BLaER1 (cell line): ENCODE data around the gene SLC6A17.

Experiments used
- H3K27ac ChIP-seq: shearing (Covaris generic); formaldehyde crosslinking; 2 replicates; pipeline ENCODE4 v1.8.1; 2022
- H3K27me3 ChIP-seq: shearing (Covaris generic); formaldehyde crosslinking; 2 replicates; pipeline ENCODE4 v1.8.1; 2022
- H3K36me3 ChIP-seq: shearing (Covaris generic); formaldehyde crosslinking; 2 replicates; pipeline ENCODE4 v1.8.1; 2022
- H3K4me1 ChIP-seq: shearing (Covaris generic); formaldehyde crosslinking; 2 replicates; pipeline ENCODE4 v1.8.1; 2022
- H3K4me2 ChIP-seq: shearing (Covaris generic); formaldehyde crosslinking; 2 replicates; pipeline ENCODE4 v1.8.1; 2022
- H3K4me3 ChIP-seq: shearing (Covaris generic); formaldehyde crosslinking; 2 replicates; pipeline ENCODE4 v1.8.1; 2022
- H3K9ac ChIP-seq: shearing (Covaris generic); formaldehyde crosslinking; 2 replicates; pipeline ENCODE4 v1.8.1; 2022
- H3K9me3 ChIP-seq: shearing (Covaris generic); formaldehyde crosslinking; 2 replicates; pipeline ENCODE4 v1.8.1; 2022
- H4K20me1 ChIP-seq: shearing (Covaris generic); formaldehyde crosslinking; 2 replicates; pipeline ENCODE4 v1.8.1; 2022
- Cebpa-rat ChIP-seq: shearing (Covaris generic); IDR thresholded peaks from 2 replicates; pipeline ENCODE4 v1.8.1; 2022

Gene SLC6A17

GRCh38 chr1:110114784-110115183 is 35.5 kb upstream of the SLC6A17 start:
- Histone ChIP-seq H3K4me2 (no peak overlapping the region), H3K9ac (no peak overlapping the region), H3K4me1 (peaks cover under 1% of the 10 kb centered on the region; the same call in 1 of the 2 replicates), H3K4me3 (no peak overlapping the region), H3K36me3 (no peaks in the 10 kb centered on the region), H4K20me1 (no peaks in the 10 kb centered on the region), H3K9me3 (no peaks in the 10 kb centered on the region), H3K27ac (no peak overlapping the region), H3K27me3 (no peaks in the 10 kb centered on the region)
- TF ChIP-seq Cebpa-rat: no peak

GRCh38 chr1:110118636-110119396 is 31.5 kb upstream of the SLC6A17 start:
- no peak overlapping the region for H3K4me2 ChIP-seq
- no peak overlapping the region for H3K9ac ChIP-seq
- H4K20me1 ChIP-seq: no peaks in the 10 kb centered on the region
- H3K4me1 ChIP-seq: peaks cover 5% of the 10 kb centered on the region; the same call in 1 of the 2 replicates
- no peak overlapping the region for H3K4me3 ChIP-seq
- TF ChIP-seq Cebpa-rat: no peak
- H3K27me3 ChIP-seq: no peaks in the 10 kb centered on the region
- H3K9me3 ChIP-seq: peaks cover 18% of the 10 kb centered on the region
- H3K36me3 ChIP-seq: no peaks in the 10 kb centered on the region
- H3K27ac ChIP-seq: no peak overlapping the region

GRCh38 chr1:110119843-110120242 is 30.5 kb upstream of the SLC6A17 start:
- peaks cover 26% of the 10 kb centered on the region for H3K9me3 ChIP-seq
- H3K4me3 ChIP-seq: no peak overlapping the region
- H3K4me1 ChIP-seq: peaks cover 5% of the 10 kb centered on the region; the same call in 1 of the 2 replicates
- H3K27ac ChIP-seq: no peak overlapping the region
- H4K20me1 ChIP-seq: no peaks in the 10 kb centered on the region
- no peak overlapping the region for H3K9ac ChIP-seq
- H3K36me3 ChIP-seq: no peaks in the 10 kb centered on the region
- H3K27me3 ChIP-seq: no peaks in the 10 kb centered on the region
- no peak overlapping the region; the same call in 1 of the 2 replicates for H3K4me2 ChIP-seq
- TF ChIP-seq Cebpa-rat: no peak

- no peak overlapping the region for H3K27ac ChIP-seq
- no peaks in the 10 kb centered on the region for H4K20me1 ChIP-seq
- H3K9me3 ChIP-seq: peaks cover 30% of the 10 kb centered on the region
- H3K4me3 ChIP-seq: no peak overlapping the region
- peaks cover 5% of the 10 kb centered on the region; the same call in 1 of the 2 replicates for H3K4me1 ChIP-seq
- no peaks in the 10 kb centered on the region for H3K36me3 ChIP-seq
- TF ChIP-seq Cebpa-rat: no peak
- H3K9ac ChIP-seq: no peak overlapping the region
- no peak overlapping the region for H3K4me2 ChIP-seq
- H3K27me3 ChIP-seq: no peaks in the 10 kb centered on the region
These were observed 29.2 kb upstream of the SLC6A17 start for GRCh38 chr1:110120960-110121561.

- H3K4me1 ChIP-seq: peaks cover 11% of the 10 kb centered on the region
- no peak overlapping the region for H3K27ac ChIP-seq
- no peak overlapping the region for H3K4me2 ChIP-seq
- no peaks in the 10 kb centered on the region for H3K36me3 ChIP-seq
- no peak overlapping the region for H3K9ac ChIP-seq
- H3K27me3 ChIP-seq: no peaks in the 10 kb centered on the region
- H3K4me3 ChIP-seq: no peak overlapping the region
- TF ChIP-seq Cebpa-rat: no peak
- peaks cover 38% of the 10 kb centered on the region for H3K9me3 ChIP-seq
- no peaks in the 10 kb centered on the region for H4K20me1 ChIP-seq
These were observed 27.1 kb upstream of the SLC6A17 start for GRCh38 chr1:110123224-110123623.

- Histone ChIP-seq H3K36me3 (no peaks in the 10 kb centered on the region), H3K4me2 (no peak overlapping the region), H3K27ac (no peak overlapping the region), H3K9me3 (peaks cover 34% of the 10 kb centered on the region), H3K4me1 (peaks cover 25% of the 10 kb centered on the region), H3K9ac (no peak overlapping the region), H4K20me1 (no peaks in the 10 kb centered on the region), H3K4me3 (no peak overlapping the region), H3K27me3 (peaks cover 25% of the 10 kb centered on the region)
- no peak for TF ChIP-seq Cebpa-rat
These were observed 24.5 kb upstream of the SLC6A17 start for GRCh38 chr1:110125810-110126209.

GRCh38 chr1:110130113-110130591 is 20.1 kb upstream of the SLC6A17 start:
- H3K4me2 ChIP-seq: peak overlapping the region; percentile 87
- H3K9me3 ChIP-seq: peaks cover 12% of the 10 kb centered on the region
- H4K20me1 ChIP-seq: no peaks in the 10 kb centered on the region
- no peaks in the 10 kb centered on the region for H3K36me3 ChIP-seq
- peak overlapping the region; percentile 36; the same call in 1 of the 2 replicates for H3K4me3 ChIP-seq
- TF ChIP-seq Cebpa-rat: no peak
- H3K4me1 ChIP-seq: peaks cover 42% of the 10 kb centered on the region
- H3K27ac ChIP-seq: no peak overlapping the region
- peaks cover 30% of the 10 kb centered on the region for H3K27me3 ChIP-seq
- H3K9ac ChIP-seq: no peak overlapping the region

- Histone ChIP-seq H4K20me1 (no peaks in the 10 kb centered on the region), H3K9ac (no peak overlapping the region), H3K4me3 (no peak overlapping the region), H3K36me3 (no peaks in the 10 kb centered on the region), H3K27ac (no peak overlapping the region), H3K4me1 (peaks cover 50% of the 10 kb centered on the region), H3K27me3 (peaks cover 30% of the 10 kb centered on the region), H3K9me3 (peaks cover 9% of the 10 kb centered on the region), H3K4me2 (peak overlapping the region; percentile 87)
- no peak for TF ChIP-seq Cebpa-rat
These were observed 19.3 kb upstream of the SLC6A17 start for GRCh38 chr1:110130989-110131388.

GRCh38 chr1:110132682-110133081 is 17.6 kb upstream of the SLC6A17 start:
- Histone ChIP-seq H3K36me3 (no peaks in the 10 kb centered on the region), H3K4me2 (no peak overlapping the region), H3K9me3 (no peaks in the 10 kb centered on the region), H3K9ac (no peak overlapping the region), H4K20me1 (no peaks in the 10 kb centered on the region), H3K27ac (no peak overlapping the region), H3K4me1 (peaks cover 61% of the 10 kb centered on the region), H3K27me3 (peaks cover 30% of the 10 kb centered on the region), H3K4me3 (no peak overlapping the region)
- no peak for TF ChIP-seq Cebpa-rat

- H3K4me3 ChIP-seq: no peak overlapping the region
- peaks cover 67% of the 10 kb centered on the region for H3K4me1 ChIP-seq
- H3K36me3 ChIP-seq: no peaks in the 10 kb centered on the region
- no peaks in the 10 kb centered on the region for H4K20me1 ChIP-seq
- H3K27ac ChIP-seq: no peak overlapping the region
- TF ChIP-seq Cebpa-rat: no peak
- no peak overlapping the region for H3K9ac ChIP-seq
- H3K9me3 ChIP-seq: no peaks in the 10 kb centered on the region
- peaks cover 29% of the 10 kb centered on the region for H3K27me3 ChIP-seq
- no peak overlapping the region for H3K4me2 ChIP-seq
These were observed 16.9 kb upstream of the SLC6A17 start for GRCh38 chr1:110133436-110133835.
